GM23248 (cell line): ENCODE results near the gene SLC4A8. TPM values are rescaled to one million over a fixed set of nuclear protein-coding genes. Genes with fewer than 3 reads are reported as not detected.
"Not testable (repeated sequence)": the region's sequence is repeated elsewhere in the genome, so short reads cannot be mapped to it uniquely, and the experiment has no call there.

Source experiments
- DNase-seq: peaks from one replicate; pipeline ENCODE4 v3.0.0-alpha.2; 2015
- H2AFZ ChIP-seq: fragments of 200-600 bp; sonication (generic); 2 replicates; pipeline ENCODE4 v1.6.1; 2016; ENCODE audit warnings: antibody characterized with exemption
- H3F3A ChIP-seq: fragments of 200-600 bp; sonication (generic); 2 replicates; pipeline ENCODE4 v1.6.1; 2016; ENCODE audit warnings: mild to moderate bottlenecking, antibody characterized with exemption, mixed run types; ENCODE audit not compliant: insufficient read depth
- H3K27ac ChIP-seq: fragments of 200-600 bp; sonication (generic); 2 replicates; pipeline ENCODE4 v1.5.1; 2016; ENCODE audit warnings: mild to moderate bottlenecking
- H3K27me3 ChIP-seq: fragments of 200-600 bp; sonication (generic); replicated peaks from 2 replicates; pipeline ENCODE4 v1.6.1; 2016; ENCODE audit warnings: mild to moderate bottlenecking; ENCODE audit not compliant: insufficient read depth
- H3K36me3 ChIP-seq: fragments of 200-600 bp; sonication (generic); 2 replicates; pipeline ENCODE4 v1.6.1; 2016; ENCODE audit warnings: low read depth, mild to moderate bottlenecking
- H3K4me1 ChIP-seq: fragments of 200-600 bp; sonication (generic); 2 replicates; pipeline ENCODE4 v1.6.1; 2016; ENCODE audit warnings: mild to moderate bottlenecking; ENCODE audit not compliant: insufficient read depth
- H3K4me2 ChIP-seq: fragments of 200-600 bp; sonication (generic); one replicate; pipeline ENCODE4 v1.6.1; 2016; ENCODE audit warnings: mild to moderate bottlenecking; ENCODE audit not compliant: unreplicated experiment
- H3K4me3 ChIP-seq: fragments of 200-600 bp; sonication (generic); 2 replicates; pipeline ENCODE4 v1.5.1; 2016; ENCODE audit warnings: mild to moderate bottlenecking
- H3K79me2 ChIP-seq: fragments of 200-600 bp; sonication (generic); 2 replicates; pipeline ENCODE4 v1.6.1; 2016; ENCODE audit warnings: mild to moderate bottlenecking; ENCODE audit not compliant: insufficient read depth
- H3K9ac ChIP-seq: fragments of 200-600 bp; sonication (generic); 2 replicates; pipeline ENCODE4 v1.6.1; 2016; ENCODE audit warnings: mild to moderate bottlenecking
- H3K9me2 ChIP-seq: fragments of 200-600 bp; sonication (generic); 2 replicates; pipeline ENCODE4 v1.6.1; 2016; ENCODE audit warnings: mixed run types, mild to moderate bottlenecking, moderate library complexity; ENCODE audit not compliant: insufficient read depth
- H3K9me3 ChIP-seq: fragments of 200-600 bp; sonication (generic); one replicate; pipeline ENCODE4 v1.6.1; 2017; ENCODE audit warnings: low read depth
- H4K20me1 ChIP-seq: fragments of 200-600 bp; sonication (generic); 2 replicates; pipeline ENCODE4 v1.6.0; 2016; ENCODE audit not compliant: insufficient read depth
- EZH2 ChIP-seq: fragments of 200-600 bp; sonication (generic); IDR thresholded peaks from 2 replicates; pipeline ENCODE4 v1.6.1; 2018; ENCODE audit warnings: antibody characterized with exemption, mild to moderate bottlenecking; ENCODE audit not compliant: insufficient read depth, poor library complexity, severe bottlenecking
- EZH2phosphoT487 ChIP-seq: fragments of 200-600 bp; sonication (generic); IDR thresholded peaks from 2 replicates; pipeline ENCODE4 v1.6.1; 2018; ENCODE audit warnings: antibody characterized with exemption, moderate library complexity, mild to moderate bottlenecking, low read depth; ENCODE audit not compliant: insufficient read depth
- WGBS, 2 experiments: methylation state at CpG; one replicate each; pipeline ENCODE4 v1.1.6; 2015 to 2017; ENCODE audit warnings: low lambda C conversion rate in 2 of 2, low coverage in 1 of 2; ENCODE audit errors: missing lambda C conversion rate in 2 of 2; 5-methylcytosine and 5-hydroxymethylcytosine counted together
- in situ Hi-C: fragments of 300-500 bp; cut with MboI; formaldehyde crosslinking; loops from 2 replicates; pipeline ENCODE4 v1.15.0; 2020
- polyA plus RNA-seq: library from polyadenylated mRNA; unstranded; fragments of >200 nt; fragmentation: Nextera tagmentation; extraction: Ambion mirVana; gene quantifications from 2 replicates; pipeline ENCODE4 v1.2.1, GENCODE V29; 2016
- total RNA-seq: library from RNA; depleted of rRNA; stranded (reverse); fragments of >200 nt; shearing (Covaris generic); gene quantifications from 2 replicates; pipeline ENCODE4 v1.2.3, GENCODE V29; 2014

Gene SLC4A8
- total and polyA plus RNA-seq, 2 experiments from 2014 or later, result 2.6 to 3.1 TPM

DNA sequence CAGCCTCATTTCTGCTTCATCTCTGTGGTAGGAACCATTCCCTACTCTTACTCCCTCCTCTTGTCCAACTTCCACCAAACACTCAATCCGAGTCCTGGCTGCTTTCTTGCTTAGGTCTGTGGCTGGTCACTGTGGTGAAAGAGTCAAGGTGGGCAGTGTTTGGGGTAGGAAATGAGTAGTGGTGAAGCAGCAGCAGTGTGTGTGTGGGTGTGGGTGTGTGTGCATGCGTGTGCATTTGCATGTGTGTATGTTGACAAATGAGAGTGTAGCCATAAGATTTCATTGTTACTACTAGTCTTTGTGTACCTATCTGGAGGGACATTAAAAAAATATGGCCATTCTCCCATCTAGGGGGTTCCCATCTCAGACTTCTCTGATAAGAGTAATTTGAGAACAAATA is 87.8 kb downstream of the SLC4A8 start:
- Histone ChIP-seq H2AFZ (no peak overlapping the region), H3F3A (no peaks in the 10 kb centered on the region), H3K9me2 (no peaks in the 10 kb centered on the region), H3K9ac (no peak overlapping the region), H3K9me3 (no peaks in the 10 kb centered on the region), H3K27ac (no peak overlapping the region), H3K36me3 (no peaks in the 10 kb centered on the region), H3K4me1 (no peaks in the 10 kb centered on the region), H4K20me1 (no peaks in the 10 kb centered on the region), H3K4me2 (no peak overlapping the region), H3K79me2 (no peaks in the 10 kb centered on the region), H3K4me3 (no peak overlapping the region), H3K27me3 (no peaks in the 10 kb centered on the region)
- in situ Hi-C loops, result no loop called here
- no peak for DNase-seq
- no peak for TF ChIP-seq EZH2phosphoT487
- 85 to 87% methylated on average over 2 of the region's 2 CpGs for WGBS, 2 experiments

GRCh38 chr12:51515037-51515436 is 90.4 kb downstream of the SLC4A8 start:
- Histone ChIP-seq H3K4me1 (peaks cover 10% of the 10 kb centered on the region), H3F3A (peaks cover 15% of the 10 kb centered on the region)
- H3K27me3 ChIP-seq, H3K36me3 ChIP-seq, H3K27ac ChIP-seq, H4K20me1 ChIP-seq, H3K4me2 ChIP-seq, in situ Hi-C loops, H3K9ac ChIP-seq, H3K4me3 ChIP-seq, H2AFZ ChIP-seq, DNase-seq, H3K9me2 ChIP-seq, H3K79me2 ChIP-seq, H3K9me3 ChIP-seq: not testable (repeated sequence)
- WGBS, 2 experiments, result 73 to 77% methylated on average over 4 of the region's 4 CpGs

- Histone ChIP-seq H4K20me1 (no peaks in the 10 kb centered on the region), H3K9ac (no peak overlapping the region), H3K9me2 (no peaks in the 10 kb centered on the region), H3K4me2 (no peak overlapping the region), H3K4me1 (peaks cover 10% of the 10 kb centered on the region), H2AFZ (no peak overlapping the region), H3K27ac (no peak overlapping the region), H3K27me3 (no peaks in the 10 kb centered on the region), H3K9me3 (no peaks in the 10 kb centered on the region), H3K4me3 (no peak overlapping the region), H3K36me3 (no peaks in the 10 kb centered on the region), H3F3A (peaks cover 15% of the 10 kb centered on the region), H3K79me2 (no peaks in the 10 kb centered on the region)
- 70 to 85% methylated on average over 3 of the region's 3 CpGs for WGBS, 2 experiments
- in situ Hi-C loops, result no loop called here
- DNase-seq, result no peak
- TF ChIP-seq EZH2 (no peak), EZH2phosphoT487 (no peak)
Observed at GRCh38 chr12:51517316-51517715, 92.7 kb downstream of the SLC4A8 start.

DNA sequence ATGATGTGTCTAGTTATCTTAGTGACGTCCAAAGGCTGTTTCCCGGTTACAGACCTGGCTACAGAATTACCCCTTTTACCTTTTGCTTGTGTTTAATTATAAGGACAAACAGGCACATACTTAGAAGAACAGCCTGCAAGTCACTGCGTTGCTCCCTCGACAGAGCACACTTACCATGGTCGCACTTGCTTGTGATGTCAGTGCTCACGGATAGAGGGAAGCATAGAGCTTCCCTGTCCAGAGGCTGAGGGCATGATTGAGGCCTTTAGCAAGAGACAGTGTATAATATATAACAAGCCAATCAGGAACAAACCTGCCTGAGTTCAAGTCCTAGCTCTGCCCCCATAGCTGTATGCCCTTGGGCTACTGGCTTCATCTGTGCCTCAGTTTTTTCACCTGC is 93.2 kb downstream of the SLC4A8 start:
- no peak overlapping the region for H3K4me3 ChIP-seq
- in situ Hi-C loops, result no loop called here

DNA sequence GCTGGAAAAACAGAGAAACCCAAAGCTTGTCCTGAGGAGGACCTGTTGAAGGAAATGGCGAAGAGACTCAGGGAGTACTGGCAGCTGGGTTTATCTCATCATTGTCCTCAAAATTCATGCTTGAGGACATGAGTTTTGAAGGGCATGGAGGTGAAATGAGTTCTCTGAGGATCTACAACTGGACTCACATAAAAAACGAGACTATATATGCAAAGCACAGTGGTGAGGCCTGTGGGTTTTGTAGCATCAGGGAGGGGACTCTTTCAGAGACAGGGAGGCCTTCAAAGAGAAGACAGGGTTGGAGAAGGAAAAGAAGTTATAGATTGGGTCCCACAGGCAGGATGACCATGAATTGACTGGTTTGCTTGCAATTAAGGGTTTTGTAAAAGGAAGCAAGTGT is 95.1 kb downstream of the SLC4A8 start:
- H2AFZ ChIP-seq, result no peak overlapping the region
- H3K9me3 ChIP-seq, result no peaks in the 10 kb centered on the region
- no peaks in the 10 kb centered on the region for H3K79me2 ChIP-seq
- in situ Hi-C loops, result no loop called here
- DNase-seq, result no peak
- no peaks in the 10 kb centered on the region for H3K9me2 ChIP-seq
- H3K27ac ChIP-seq, result no peak overlapping the region
- H3K4me2 ChIP-seq, result no peak overlapping the region
- no peaks in the 10 kb centered on the region for H3K27me3 ChIP-seq
- H4K20me1 ChIP-seq, result no peaks in the 10 kb centered on the region
- WGBS, 2 experiments, result 80 to 84% methylated on average over 2 of the region's 2 CpGs
- H3K4me1 ChIP-seq, result peaks cover 10% of the 10 kb centered on the region
- H3K9ac ChIP-seq, result no peak overlapping the region
- H3K4me3 ChIP-seq, result no peak overlapping the region
- no peaks in the 10 kb centered on the region for H3K36me3 ChIP-seq
- peaks cover 15% of the 10 kb centered on the region for H3F3A ChIP-seq
- TF ChIP-seq EZH2phosphoT487 (no peak), EZH2 (no peak)

More for the DNA sequence above, 93.2 kb downstream of the SLC4A8 start:
- H3K27me3 ChIP-seq, result no peaks in the 10 kb centered on the region
- peaks cover 15% of the 10 kb centered on the region for H3F3A ChIP-seq
- no peak overlapping the region for H3K9ac ChIP-seq
- H3K27ac ChIP-seq, result no peak overlapping the region
- TF ChIP-seq EZH2phosphoT487 (no peak), EZH2 (no peak)
- no peak for DNase-seq
- WGBS, 2 experiments, result 46 to 48% methylated on average over 6 of the region's 6 CpGs
- no peaks in the 10 kb centered on the region for H3K79me2 ChIP-seq
- no peak overlapping the region for H3K4me2 ChIP-seq
- H3K9me2 ChIP-seq, result no peaks in the 10 kb centered on the region
- H2AFZ ChIP-seq, result no peak overlapping the region
- no peaks in the 10 kb centered on the region for H4K20me1 ChIP-seq
- no peaks in the 10 kb centered on the region for H3K36me3 ChIP-seq
- peaks cover 10% of the 10 kb centered on the region for H3K4me1 ChIP-seq
- no peaks in the 10 kb centered on the region for H3K9me3 ChIP-seq
